OCI-M2 (cell line): Measurements from ENCODE around the gene PCK1.

Experiments used
- DNase-seq: peaks from one replicate; lab custom pipeline; 2025; ENCODE audit not compliant: unreplicated experiment; lab: John Stamatoyannopoulos, UW

Gene PCK1

GRCh38 chr20:57576002-57576401 lies 15.1 kb downstream of the PCK1 start:
- no peak for DNase-seq

- no peak for DNase-seq
These were observed 16.0 kb downstream of the PCK1 start for GRCh38 chr20:57576617-57577550.

GRCh38 chr20:57577679-57578475 lies 17.0 kb downstream of the PCK1 start:
- DNase-seq = no peak

GRCh38 chr20:57578476-57579165 lies 17.7 kb downstream of the PCK1 start:
- no peak for DNase-seq

GRCh38 chr20:57579331-57579897 lies 18.5 kb downstream of the PCK1 start:
- no peak for DNase-seq

DNA sequence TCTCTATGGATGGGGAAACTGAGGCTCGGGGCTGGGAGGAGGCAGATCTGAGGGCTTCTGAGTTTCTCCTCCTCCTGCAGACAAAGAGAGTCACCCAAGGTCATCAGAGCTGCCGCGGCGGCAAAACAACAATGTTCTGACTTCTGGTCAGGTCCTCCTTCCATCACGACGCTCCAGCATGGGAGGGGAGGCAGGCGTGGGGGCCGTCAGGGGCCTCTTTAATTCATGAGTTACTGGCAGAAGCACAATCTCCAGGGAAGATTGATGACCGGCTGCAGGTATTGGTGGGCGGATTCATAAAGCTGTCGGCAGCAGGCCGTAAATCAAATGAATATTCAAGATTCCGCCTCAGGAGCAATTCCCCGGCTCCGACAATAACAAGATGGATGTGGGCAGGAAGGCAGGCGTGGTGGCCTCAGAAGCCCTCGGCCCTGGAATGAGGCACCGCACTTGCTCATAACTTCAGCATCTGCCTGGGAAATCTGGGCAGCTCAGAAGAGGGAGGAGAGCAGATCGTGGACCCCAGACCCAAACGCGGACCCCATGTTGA lies 19.1 kb downstream of the PCK1 start:
- DNase-seq = no peak

- no peak for DNase-seq
These were observed 19.7 kb downstream of the PCK1 start for GRCh38 chr20:57580478-57581201.

DNA sequence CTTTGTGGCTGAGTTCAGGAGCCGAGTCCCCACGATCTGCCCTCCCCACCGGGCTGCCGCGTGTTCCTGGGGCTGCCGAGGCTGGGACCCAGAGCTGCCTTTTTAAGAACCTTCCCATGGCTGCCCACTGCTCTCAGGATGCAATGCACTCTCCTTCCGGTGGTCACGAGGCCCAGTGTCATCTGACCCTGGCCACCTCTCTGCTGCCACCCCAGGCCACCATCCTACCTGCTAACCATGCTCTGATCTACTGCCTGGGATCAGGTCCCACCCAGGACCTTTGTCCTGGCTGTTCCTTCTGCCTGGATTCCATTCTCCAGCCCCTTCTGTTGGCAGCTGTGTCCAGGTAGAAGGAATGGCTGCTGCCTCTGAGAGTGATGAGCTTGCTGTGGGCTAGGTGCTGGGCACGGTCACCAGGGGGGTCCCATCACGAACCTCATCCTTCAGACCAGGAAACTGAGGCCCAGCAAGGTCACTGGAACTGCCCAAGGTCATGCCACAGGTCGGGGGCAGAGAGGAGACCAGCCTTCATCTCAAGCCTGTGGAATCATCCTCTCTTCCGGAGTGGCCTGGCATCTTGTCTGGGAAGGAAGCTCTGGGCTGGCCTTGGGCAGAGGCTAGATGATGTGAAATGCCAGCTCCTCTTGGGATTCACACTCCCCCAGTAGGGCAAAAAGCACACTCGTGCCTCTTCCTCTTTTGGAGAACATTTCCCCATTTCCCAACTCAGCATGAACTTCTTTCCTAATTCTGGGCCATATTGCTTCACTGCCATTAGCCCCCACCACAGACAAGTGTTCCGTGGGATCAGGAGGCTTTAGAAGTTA lies 20.5 kb downstream of the PCK1 start:
- no peak for DNase-seq

DNA sequence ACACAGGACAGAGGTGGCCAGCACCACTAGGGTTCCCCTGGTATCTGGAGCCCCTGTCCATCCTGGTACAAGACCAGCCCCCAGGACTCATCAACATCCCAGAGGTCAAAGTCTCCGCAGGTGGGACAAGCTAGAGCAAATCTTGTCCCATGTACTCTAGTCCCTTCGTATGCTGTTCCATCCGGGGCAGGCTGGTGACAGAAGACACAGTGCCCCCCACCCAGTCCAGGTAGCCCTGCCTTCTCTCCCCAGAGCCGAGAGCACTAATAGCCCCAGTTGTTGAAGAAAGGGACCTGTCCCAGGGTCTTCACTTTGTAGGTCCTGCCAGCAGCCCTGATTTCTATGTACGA lies 21.1 kb downstream of the PCK1 start:
- DNase-seq = no peak

DNA sequence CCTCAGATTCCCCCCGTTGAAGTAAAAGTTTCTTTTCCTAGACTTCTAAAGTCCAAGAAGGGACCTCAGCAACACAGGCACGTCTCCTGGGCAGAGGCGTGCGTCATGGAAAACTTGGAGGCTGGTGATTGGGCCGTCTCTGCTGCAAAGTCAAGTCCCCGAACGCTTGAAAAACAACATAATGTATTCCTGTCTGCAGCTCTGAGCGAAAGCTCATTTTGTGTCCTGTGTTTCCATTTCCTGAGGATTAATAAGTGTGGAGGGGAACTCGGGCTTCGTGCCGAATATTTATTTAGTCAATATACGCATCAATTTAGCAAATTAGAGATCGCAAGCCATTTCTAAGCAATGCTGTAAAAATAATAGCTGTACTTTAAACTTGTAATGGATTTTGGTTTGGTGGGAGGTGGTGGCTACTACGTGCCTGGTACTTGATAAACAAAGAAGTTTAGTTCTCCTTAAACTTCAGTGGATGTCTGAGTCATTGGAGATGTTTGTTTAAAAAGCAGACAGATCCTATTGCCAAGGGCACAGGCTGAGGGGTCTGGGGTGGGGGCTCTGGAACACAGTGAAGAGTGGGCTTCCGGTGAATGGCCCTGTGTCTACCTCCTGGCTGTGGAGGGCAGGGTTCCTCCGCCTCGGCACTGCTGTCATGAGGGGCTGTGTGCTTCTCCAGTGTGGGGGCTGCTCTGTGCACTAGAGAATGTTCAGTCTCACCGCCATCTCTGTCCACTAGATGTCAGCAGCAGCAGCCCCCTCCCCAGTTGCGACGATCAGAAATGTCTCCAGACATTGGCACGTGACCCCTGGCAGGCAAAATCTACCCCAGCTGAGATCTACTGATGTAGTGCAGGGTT lies 21.8 kb downstream of the PCK1 start:
- DNase-seq = no peak

DNA sequence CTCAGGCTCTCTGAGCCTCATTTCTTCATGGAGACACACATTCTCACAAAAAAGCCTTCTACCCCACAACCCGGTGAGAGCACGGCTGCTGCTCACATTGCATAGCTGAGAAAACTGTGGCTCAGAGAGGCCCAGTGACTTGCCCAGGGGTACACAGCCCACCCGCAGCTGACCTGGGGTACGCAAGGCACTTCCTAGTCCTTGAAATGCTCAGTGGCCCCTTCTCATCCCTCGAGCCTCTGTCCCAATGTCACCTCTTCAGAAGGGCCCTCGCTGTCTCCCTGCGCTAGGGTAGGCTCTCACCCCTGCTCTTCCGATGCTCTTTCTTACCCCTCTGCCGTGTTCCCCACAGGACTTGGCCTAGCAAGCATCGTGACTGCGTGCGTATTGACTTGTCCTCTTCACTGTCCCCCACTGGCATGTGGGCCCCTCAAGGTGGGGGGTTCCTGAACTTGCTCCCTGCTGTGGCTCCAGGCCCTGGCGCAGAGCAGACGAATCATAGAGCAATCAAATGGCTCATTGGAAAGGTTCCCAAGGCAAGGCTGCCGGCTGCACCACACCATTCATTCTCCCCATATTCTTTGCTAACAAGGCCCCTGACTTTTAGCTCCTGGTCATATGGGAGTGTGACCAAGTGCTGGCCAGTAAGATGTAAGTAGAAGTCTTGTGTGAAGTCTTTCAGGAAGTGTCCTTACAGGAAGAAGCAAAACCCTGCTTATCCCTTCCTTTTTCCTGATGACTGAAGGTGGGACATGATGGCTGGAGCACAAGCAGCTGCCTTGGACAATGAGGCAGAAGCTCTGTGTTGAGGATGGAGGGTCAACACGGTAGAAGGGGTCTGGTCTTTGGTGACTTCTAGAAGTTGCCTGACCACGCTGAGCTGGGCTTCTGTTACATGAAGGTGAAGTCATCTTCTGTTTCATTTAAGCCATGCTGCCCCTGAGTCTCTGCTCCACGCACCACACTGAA lies 22.7 kb downstream of the PCK1 start:
- DNase-seq = no peak

- DNase-seq = no peak
These were observed 24.0 kb downstream of the PCK1 start for GRCh38 chr20:57584768-57585461.

DNA sequence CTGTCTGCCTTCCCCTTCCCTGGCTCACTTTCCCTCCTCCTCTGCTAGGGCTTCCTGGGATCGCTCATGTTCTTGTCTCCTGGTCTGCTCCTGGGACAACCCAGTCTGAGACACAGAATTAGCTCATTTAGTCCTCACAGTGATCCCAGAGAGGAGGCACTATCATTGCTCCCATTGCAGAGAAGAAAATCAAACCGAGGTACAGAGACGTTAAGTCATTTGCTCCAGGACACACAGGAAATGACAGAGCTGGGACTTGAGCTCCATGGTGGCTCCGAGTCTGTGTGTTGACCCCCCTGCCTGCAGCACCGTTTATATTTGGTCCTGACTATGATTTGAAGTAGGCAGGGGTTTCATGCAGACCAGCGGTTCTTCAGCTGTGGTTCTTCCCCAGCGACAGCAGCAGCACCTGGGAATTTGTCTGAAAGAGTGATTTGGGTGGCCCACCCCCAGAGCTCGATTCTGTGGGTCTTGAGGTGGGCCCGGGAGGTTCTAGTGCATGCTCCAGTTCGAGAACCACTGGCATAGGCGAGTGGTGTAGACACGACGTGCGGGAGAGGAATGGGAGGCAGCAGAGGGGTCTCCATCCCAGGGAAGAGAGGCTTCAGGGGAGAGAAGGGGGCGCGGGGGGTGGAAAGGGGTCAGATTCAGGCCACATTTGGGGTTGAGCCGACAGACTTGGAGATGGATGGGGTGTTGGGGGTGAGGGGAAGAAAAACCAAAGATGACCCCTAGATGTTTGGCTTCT lies 24.7 kb downstream of the PCK1 start:
- no peak for DNase-seq

DNA sequence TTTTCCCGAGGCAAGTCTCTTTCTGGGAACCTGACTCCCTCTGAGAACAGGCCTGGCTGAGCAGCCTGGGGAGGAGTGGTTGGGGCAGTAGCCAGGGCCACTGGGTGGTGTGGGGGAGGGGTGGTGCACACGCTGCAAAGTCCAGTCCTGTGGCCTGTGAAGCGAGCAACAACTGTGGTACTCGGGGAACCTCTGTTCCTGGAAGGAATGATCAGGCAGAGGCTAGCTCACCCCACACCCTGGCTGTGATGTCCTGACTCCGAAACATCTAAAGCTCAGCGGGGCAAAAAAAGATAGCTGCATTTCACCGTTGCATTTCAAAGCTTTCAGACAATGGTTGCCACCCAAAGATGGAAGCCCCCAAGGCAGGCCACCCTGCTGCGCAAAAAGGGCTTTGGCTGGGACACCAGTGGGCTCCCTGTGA lies 25.5 kb downstream of the PCK1 start:
- no peak for DNase-seq

GRCh38 chr20:57586943-57587277 lies 26.0 kb downstream of the PCK1 start:
- no peak for DNase-seq
